ENCODE results near the gene KCND2. TPM values are rescaled to one million over a fixed set of nuclear protein-coding genes. Genes with fewer than 3 reads are reported as not detected.

The KCND2 gene
- total RNA-seq, 2 donors from 2014 or later, result 3.5 to 7.0 TPM

- intact Hi-C loops (cut with DNase I), result no loop called here
- no peak for DNase-seq (ENCODE audit: low spot score)
Observed at GRCh38 chr7:120718361-120718760, 445.4 kb downstream of the KCND2 start.

- intact Hi-C loops (cut with DNase I), result no loop called here
- DNase-seq (ENCODE audit: low spot score), result no peak
Observed at GRCh38 chr7:120720317-120720716, 447.3 kb downstream of the KCND2 start.

GRCh38 chr7:120723465-120724385 lies 450.8 kb downstream of the KCND2 start:
- no peak for DNase-seq (ENCODE audit: low spot score)
- intact Hi-C loops (cut with DNase I), result no loop called here

DNA sequence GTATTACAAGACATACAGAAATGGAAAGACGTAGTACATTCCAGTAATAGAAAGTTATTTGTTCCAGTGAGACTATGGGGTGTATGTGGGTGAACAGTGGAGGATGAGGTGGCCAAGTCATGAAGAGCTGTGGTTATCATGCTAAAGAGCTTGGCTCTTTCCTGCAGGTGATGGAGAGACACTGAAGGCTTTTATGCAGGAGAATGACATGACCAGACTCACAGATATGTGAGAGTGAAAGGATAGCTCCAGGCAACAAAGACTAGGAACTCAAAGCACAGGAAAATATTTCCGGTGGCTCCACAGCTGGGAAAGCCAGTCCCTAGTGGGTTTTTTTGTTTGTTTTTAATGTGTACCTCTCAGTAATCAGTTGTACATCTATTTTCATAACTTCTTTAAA lies 451.5 kb downstream of the KCND2 start:
- no peak for DNase-seq (ENCODE audit: low spot score)
- intact Hi-C loops (cut with DNase I), result no loop called here

DNA sequence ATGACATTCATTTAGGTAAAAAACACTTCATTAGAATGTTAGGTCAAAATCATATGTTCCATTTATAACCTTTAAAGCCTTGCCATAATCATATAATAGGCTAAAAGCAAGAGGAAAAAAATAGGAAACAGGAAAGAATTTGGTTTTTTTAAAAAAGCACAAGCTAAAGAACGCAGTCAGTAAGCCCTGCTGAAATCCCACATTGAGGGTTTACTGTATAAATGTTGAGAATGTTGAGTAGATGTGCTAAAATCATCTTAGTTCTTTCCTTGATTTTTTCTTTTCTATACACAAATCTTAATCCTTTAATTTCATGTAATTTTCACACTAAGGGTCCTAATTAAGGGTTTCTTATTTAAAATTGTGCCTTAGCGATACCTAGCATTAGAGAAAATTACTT lies 452.0 kb downstream of the KCND2 start:
- DNase-seq (ENCODE audit: low spot score), result no peak
- intact Hi-C loops (cut with DNase I), result no loop called here

GRCh38 chr7:120725376-120726039 lies 452.5 kb downstream of the KCND2 start:
- intact Hi-C loops (cut with DNase I), result no loop called here
- DNase-seq (ENCODE audit: low spot score), result no peak

- intact Hi-C loops (cut with DNase I), result no loop called here
- DNase-seq (ENCODE audit: low spot score), result no peak
Observed at GRCh38 chr7:120729245-120729644, 456.3 kb downstream of the KCND2 start.

GRCh38 chr7:120731271-120731670 lies 458.3 kb downstream of the KCND2 start:
- intact Hi-C loops (cut with DNase I), result no loop called here
- no peak for DNase-seq (ENCODE audit: low spot score)

GRCh38 chr7:120732256-120732655 lies 459.3 kb downstream of the KCND2 start:
- DNase-seq (ENCODE audit: low spot score), result no peak
- intact Hi-C loops (cut with DNase I), result no loop called here

DNA sequence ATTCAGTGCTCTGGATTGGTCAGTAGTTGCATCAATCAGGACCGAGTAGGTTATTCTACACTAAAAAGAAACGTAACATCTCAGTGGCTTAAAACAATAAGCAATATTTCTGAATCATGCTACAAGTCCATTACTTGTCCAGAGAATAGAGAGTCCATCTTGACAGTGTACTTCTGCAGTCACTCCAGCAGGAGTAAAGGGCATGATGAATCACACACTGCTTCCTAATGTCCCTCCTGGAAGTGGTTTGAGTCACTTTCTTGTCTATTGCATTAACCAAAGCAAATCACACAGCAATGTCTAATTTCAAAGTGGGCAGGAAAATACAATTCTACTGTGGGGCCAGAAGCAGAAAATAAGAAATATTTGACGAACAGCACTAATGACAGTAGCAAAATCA lies 460.2 kb downstream of the KCND2 start:
- intact Hi-C loops (cut with DNase I), result no loop called here
- no peak for DNase-seq (ENCODE audit: low spot score)

- no peak for DNase-seq (ENCODE audit: low spot score)
- intact Hi-C loops (cut with DNase I), result no loop called here
Observed at GRCh38 chr7:120733835-120734234, 460.9 kb downstream of the KCND2 start.

GRCh38 chr7:120735791-120736190 lies 462.8 kb downstream of the KCND2 start:
- DNase-seq (ENCODE audit: low spot score), result no peak
- intact Hi-C loops (cut with DNase I), result no loop called here

DNA sequence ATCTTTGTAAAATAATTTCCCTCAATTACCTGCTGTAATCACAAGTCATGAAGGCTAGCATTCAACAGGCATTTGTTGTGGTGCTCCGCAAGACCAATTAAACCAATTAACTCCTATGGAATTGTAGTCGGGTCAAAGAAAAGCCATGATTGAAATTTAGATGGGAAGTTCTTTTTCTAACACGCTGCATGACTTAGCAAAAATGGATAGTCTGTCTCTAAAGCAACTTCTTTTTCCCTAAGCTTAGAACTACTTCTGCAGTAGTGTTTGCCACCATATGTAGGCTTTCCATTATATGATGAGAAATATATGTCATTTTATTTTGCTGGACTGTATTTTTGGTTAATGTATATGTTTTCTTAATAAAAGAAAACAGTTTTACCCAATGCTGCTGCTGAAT lies 465.8 kb downstream of the KCND2 start:
- intact Hi-C loops (cut with DNase I), result no loop called here

DNA sequence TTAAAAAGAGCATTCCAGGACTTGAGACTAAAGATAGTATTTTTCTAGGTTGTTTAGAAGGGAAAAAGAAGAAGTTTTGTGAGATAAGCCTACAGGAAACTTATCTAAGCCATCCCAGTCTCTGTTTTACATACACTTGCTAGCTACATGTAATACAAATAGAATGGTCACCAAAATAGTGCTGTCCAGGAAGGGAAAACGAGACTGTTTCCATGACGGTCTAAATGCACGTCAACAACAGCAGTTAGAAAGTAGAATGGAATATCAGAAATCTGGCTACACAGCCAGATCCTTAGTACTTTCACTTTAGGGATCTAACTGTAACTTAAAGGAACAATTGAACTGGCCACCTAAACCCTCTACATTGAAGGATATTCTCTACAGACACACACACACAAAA lies 467.4 kb downstream of the KCND2 start:
- no peak for DNase-seq (ENCODE audit: low spot score)
- intact Hi-C loops (cut with DNase I), result no loop called here

More for the DNA sequence above, 465.8 kb downstream of the KCND2 start:
- DNase-seq (ENCODE audit: low spot score), result no peak

- intact Hi-C loops (cut with DNase I), result no loop called here
- no peak for DNase-seq (ENCODE audit: low spot score)
Observed at GRCh38 chr7:120741371-120742042, 468.5 kb downstream of the KCND2 start.

DNA sequence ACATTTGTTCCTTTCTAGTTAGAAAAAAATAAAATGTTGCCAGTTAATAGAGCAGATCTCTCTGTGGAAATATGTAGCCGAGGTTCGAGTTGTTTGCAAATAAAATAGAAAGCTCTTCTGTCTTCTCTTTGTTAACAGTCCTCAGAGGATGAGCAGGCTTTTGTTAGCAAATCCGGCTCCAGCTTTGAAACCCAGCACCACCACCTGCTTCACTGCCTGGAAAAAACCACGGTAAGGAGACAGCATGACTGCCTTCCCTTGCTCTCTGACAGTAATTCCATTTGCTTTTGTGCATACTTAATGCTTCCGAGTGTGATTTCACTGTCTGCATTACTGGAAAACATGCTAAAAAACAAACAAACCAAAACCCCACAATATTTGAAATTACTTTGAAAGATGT lies 469.4 kb downstream of the KCND2 start:
- no peak for DNase-seq (ENCODE audit: low spot score)
- intact Hi-C loops (cut with DNase I), result no loop called here

GRCh38 chr7:120743128-120743527 lies 470.2 kb downstream of the KCND2 start:
- intact Hi-C loops (cut with DNase I), result no loop called here
- no peak for DNase-seq (ENCODE audit: low spot score)

DNA sequence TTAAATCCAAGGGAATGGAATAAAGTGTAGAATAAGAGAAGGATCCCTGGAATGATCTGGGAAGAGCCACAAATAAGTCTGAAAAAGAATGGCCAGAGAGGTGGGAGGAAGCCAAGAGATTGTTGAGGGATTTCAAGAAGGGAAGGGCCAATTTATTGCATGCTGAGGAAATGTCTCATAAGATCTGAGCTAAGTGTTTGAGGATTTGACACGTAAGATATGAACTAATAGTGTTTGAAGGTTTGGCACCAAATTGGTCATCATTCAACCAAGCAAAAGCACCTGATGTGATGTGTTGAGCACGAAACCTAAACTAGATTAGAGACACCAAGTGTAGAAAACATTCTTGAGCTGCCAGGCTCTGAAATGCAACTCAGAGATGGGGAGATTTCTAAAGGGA lies 487.1 kb downstream of the KCND2 start:
- no peak for DNase-seq (ENCODE audit: low spot score)
- intact Hi-C loops (cut with DNase I), result no loop called here

DNA sequence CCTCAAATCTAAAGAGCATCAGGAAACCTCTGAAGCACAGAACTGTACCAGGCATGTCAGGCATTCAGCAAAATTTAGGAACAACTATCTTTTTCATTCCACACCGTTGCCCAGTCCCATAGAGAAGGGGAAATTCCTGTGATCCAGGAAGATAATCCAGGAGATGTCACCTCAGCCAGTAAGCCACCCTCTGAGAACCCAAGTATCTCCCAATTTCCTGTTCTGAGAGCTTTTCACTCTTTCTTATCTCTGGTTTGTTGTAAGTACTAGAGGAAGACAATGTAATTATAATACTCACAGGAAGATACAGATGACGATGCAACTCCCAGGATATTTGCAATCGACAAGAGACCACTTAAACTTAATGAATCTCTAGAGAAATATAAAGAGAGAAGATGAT lies 487.9 kb downstream of the KCND2 start:
- no peak for DNase-seq (ENCODE audit: low spot score)
- intact Hi-C loops (cut with DNase I), result no loop called here

DNA sequence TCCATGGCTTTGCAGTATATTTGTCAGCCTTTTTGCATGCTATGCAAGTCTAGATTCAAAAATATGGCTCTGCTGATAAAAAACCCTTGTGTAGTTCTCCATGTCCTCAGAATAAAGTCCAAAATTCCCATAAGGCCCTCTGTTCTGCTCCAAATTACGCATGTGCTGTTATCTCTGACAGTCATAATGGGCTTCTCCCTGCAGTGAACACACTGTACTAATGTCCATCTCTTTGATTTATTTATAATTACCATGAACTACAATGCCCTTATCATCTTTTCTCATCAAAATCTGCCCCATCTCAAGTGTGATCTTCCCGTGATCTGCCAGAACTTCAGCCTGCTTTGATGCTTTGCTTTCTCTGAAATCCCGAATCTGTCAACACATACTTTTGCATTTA lies 497.2 kb downstream of the KCND2 start:
- intact Hi-C loops (cut with DNase I), result no loop called here
- DNase-seq (ENCODE audit: low spot score), result no peak
